MM.1S (cell line): Measurements from ENCODE around the gene DIRAS1.

Experiments
- EZH2 ChIP-seq: fragments of 300-600 bp; sonication (generic); optimal IDR thresholded peaks from 2 replicates; pipeline ENCODE3; 2017; ENCODE audit warnings: low read depth, mild to moderate bottlenecking, antibody characterized with exemption, low read length, mixed read lengths
- TF ChIP-seq, protein P1 (sequence below): fragments of 300-600 bp; sonication (generic); IDR thresholded peaks from 2 replicates; pipeline ENCODE4 v1.5.1; 2016; ENCODE audit warnings: antibody characterized with exemption, low read length, mixed read lengths

DNA sequence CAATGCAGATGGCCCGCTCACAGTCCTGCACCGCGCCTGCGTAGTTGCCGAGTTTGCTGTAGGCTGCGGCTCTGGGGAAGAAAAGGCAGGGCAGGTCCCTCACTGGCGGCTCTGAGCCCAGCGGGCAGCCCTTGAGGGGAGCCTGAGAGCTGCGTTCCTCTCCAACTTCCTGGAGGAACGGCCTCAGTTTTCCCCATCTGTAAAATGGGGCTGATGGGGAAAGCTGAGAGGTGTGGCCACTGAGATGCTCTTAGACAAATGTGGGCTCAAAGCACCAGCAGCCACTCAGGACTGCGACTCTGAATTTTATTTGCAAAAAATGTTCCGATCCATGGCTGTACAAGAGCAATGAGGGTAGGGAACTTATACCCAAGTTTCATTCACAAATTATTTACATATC, 42.5 kb upstream of the DIRAS1 start:
- TF ChIP-seq, protein P1, sequence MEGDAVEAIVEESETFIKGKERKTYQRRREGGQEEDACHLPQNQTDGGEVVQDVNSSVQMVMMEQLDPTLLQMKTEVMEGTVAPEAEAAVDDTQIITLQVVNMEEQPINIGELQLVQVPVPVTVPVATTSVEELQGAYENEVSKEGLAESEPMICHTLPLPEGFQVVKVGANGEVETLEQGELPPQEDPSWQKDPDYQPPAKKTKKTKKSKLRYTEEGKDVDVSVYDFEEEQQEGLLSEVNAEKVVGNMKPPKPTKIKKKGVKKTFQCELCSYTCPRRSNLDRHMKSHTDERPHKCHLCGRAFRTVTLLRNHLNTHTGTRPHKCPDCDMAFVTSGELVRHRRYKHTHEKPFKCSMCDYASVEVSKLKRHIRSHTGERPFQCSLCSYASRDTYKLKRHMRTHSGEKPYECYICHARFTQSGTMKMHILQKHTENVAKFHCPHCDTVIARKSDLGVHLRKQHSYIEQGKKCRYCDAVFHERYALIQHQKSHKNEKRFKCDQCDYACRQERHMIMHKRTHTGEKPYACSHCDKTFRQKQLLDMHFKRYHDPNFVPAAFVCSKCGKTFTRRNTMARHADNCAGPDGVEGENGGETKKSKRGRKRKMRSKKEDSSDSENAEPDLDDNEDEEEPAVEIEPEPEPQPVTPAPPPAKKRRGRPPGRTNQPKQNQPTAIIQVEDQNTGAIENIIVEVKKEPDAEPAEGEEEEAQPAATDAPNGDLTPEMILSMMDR: no peak
- no peak for TF ChIP-seq EZH2
